ENCODE data around the gene NFATC1.
A peak's percentile ranks its signal among the peaks of the same experiment; 100 is the strongest.
"Not testable (repeated sequence)": the region's sequence is repeated elsewhere in the genome, so short reads cannot be mapped to it uniquely, and the experiment has no call there.

Gene NFATC1

GRCh38 chr18:79375441-79376154, 20.1 kb upstream of the NFATC1 start:
- no peak for DNase-seq (ENCODE audit: low read depth in 2 of 2)

GRCh38 chr18:79376661-79377060, 19.1 kb upstream of the NFATC1 start:
- DNase-seq (ENCODE audit: low read depth in 2 of 2) = not testable (repeated sequence)

- DNase-seq (ENCODE audit: low read depth in 2 of 2) = no peak
Observed at GRCh38 chr18:79377187-79377891, 18.4 kb upstream of the NFATC1 start.

GRCh38 chr18:79378536-79379250, 17.0 kb upstream of the NFATC1 start:
- DNase-seq (ENCODE audit: low read depth in 2 of 2) = peak in 1 of 2 experiments; percentile 35

GRCh38 chr18:79379251-79379905, 16.4 kb upstream of the NFATC1 start:
- no peak for DNase-seq (ENCODE audit: low read depth in 2 of 2)

GRCh38 chr18:79379931-79380815, 15.6 kb upstream of the NFATC1 start:
- no peak for DNase-seq (ENCODE audit: low read depth in 2 of 2)

- DNase-seq (ENCODE audit: low read depth in 2 of 2) = no peak
Observed at GRCh38 chr18:79380816-79381806, 14.6 kb upstream of the NFATC1 start.

- no peak for DNase-seq (ENCODE audit: low read depth in 2 of 2)
Observed at GRCh38 chr18:79381811-79382311, 13.9 kb upstream of the NFATC1 start.

GRCh38 chr18:79382681-79383387, 12.9 kb upstream of the NFATC1 start:
- DNase-seq (ENCODE audit: low read depth in 2 of 2) = no peak

GRCh38 chr18:79383388-79384056, 12.2 kb upstream of the NFATC1 start:
- no peak for DNase-seq (ENCODE audit: low read depth in 2 of 2)

- DNase-seq (ENCODE audit: low read depth in 2 of 2) = no peak
Observed at GRCh38 chr18:79384151-79384807, 11.5 kb upstream of the NFATC1 start.

GRCh38 chr18:79384834-79385233, 10.9 kb upstream of the NFATC1 start:
- DNase-seq (ENCODE audit: low read depth in 2 of 2) = no peak

GRCh38 chr18:79385326-79385707, 10.4 kb upstream of the NFATC1 start:
- DNase-seq (ENCODE audit: low read depth in 2 of 2) = no peak

GRCh38 chr18:79385708-79386341, 9.9 kb upstream of the NFATC1 start:
- no peak for DNase-seq (ENCODE audit: low read depth in 2 of 2)

GRCh38 chr18:79386547-79386946, 9.2 kb upstream of the NFATC1 start:
- no peak for DNase-seq (ENCODE audit: low read depth in 2 of 2)

GRCh38 chr18:79387214-79387613, 8.5 kb upstream of the NFATC1 start:
- DNase-seq (ENCODE audit: low read depth in 2 of 2) = no peak

GRCh38 chr18:79387615-79388014, 8.1 kb upstream of the NFATC1 start:
- no peak for DNase-seq (ENCODE audit: low read depth in 2 of 2)

GRCh38 chr18:79388043-79388442, 7.7 kb upstream of the NFATC1 start:
- no peak for DNase-seq (ENCODE audit: low read depth in 2 of 2)

All from fibroblast of skin of left quadriceps (primary cell).